ENCODE data around the gene MED26. TPM values are rescaled to one million over a fixed set of nuclear protein-coding genes. Genes with fewer than 3 reads are reported as not detected.

MED26 gene
- total and polyA plus RNA-seq, 10 of the 15 experiments (the other 5 are each of a cell fraction or from before 2014, with no cell fraction given) = 1.1 to 21.4 (median 9.7) TPM

- TF ChIP-seq ZBTB11 (CRISPR knock-in tag; IDR thresholded peaks at IDR 0.05) = no peak
- TF ChIP-seq ZNF687 (IDR thresholded peaks at IDR 0.05) = peak; percentile 98
- no peak for TF ChIP-seq ZNF217 (IDR thresholded peaks at IDR 0.05)
- no peak for TF ChIP-seq BRCA1 (IDR thresholded peaks at IDR 0.05; ENCODE audit: low read depth, low read length)
- peak; percentile 51 to 60; a peak in 3 of 4 replicates for TF ChIP-seq IKZF2 (IDR thresholded peaks at IDR 0.05)
- TF ChIP-seq SPI1 (IDR thresholded peaks at IDR 0.05; ENCODE audit: borderline replicate concordance, insufficient read depth, low read depth, low read length) = no peak
- TF ChIP-seq HDAC6 (IDR thresholded peaks at IDR 0.05; ENCODE audit: unreplicated experiment) = no peak
- peak; percentile 92 for TF ChIP-seq IKZF1 (conservative IDR thresholded peaks at IDR 0.05)
- no peak for TF ChIP-seq PML (IDR thresholded peaks at IDR 0.05; ENCODE audit: low read length)
- TF ChIP-seq TAF1 (IDR thresholded peaks at IDR 0.05; ENCODE audit: borderline replicate concordance, low read depth, low read length) = peak; percentile 93
- TF ChIP-seq RELB (IDR thresholded peaks at IDR 0.05; ENCODE audit: low read depth) = peak; percentile 61; the same call in 1 of the 2 replicates
- TF ChIP-seq RUNX3 (IDR thresholded peaks at IDR 0.05; ENCODE audit: low read length) = no peak
- peak; percentile 70 for TF ChIP-seq SP1 (IDR thresholded peaks at IDR 0.05; ENCODE audit: low read depth, low read length)
- no peak for TF ChIP-seq E4F1 (IDR thresholded peaks at IDR 0.05; ENCODE audit: borderline replicate concordance, partially characterized antibody)
- peak; percentile 80 for TF ChIP-seq SMAD5 (IDR thresholded peaks at IDR 0.05; ENCODE audit: low read depth)
- TF ChIP-seq FOXK2 (IDR thresholded peaks at IDR 0.05) = peak; percentile 80
- peak; percentile 36; the same call in 1 of the 2 replicates for TF ChIP-seq MAX (IDR thresholded peaks at IDR 0.05; ENCODE audit: low read depth, low read length)
These were observed at the start of gene MED26 (continued) for GRCh38 chr19:16628183-16628983.

All from GM12878 (cell line).